ENCODE measurements around the gene LRP1.
"Not testable (repeated sequence)": the region's sequence is repeated elsewhere in the genome, so short reads cannot be mapped to it uniquely, and the experiment has no call there.

LRP1 gene

DNA sequence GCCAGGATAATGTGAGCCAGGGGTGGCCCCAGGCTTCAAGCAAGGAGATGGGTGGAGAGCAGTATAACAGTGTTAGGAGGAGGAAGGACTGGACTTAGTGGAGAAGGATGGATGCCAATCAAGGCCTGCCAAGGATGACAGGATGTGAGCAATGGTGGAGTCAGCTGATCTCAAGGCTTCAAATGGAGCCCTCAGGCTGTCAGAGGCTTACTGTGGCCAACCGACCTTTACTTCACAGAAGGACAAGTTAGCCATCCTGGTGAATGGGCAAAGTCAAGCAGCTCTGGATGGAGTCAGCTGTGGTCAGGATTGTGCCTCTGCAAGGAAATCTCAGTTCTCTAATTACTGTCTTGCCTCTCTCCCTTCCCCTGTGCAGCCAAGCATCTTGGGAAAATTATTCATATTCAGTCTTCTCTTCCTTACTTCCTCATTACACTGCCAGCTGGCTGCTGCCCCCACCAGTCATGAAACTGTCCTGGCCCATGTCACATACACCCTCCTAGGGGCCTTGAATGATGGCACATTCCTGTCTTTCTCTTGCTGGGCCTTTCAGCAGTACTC, 9.5 kb upstream of the LRP1 start:
- DNase-seq (ENCODE audit: insufficient read length, low spot score) = no peak

DNA sequence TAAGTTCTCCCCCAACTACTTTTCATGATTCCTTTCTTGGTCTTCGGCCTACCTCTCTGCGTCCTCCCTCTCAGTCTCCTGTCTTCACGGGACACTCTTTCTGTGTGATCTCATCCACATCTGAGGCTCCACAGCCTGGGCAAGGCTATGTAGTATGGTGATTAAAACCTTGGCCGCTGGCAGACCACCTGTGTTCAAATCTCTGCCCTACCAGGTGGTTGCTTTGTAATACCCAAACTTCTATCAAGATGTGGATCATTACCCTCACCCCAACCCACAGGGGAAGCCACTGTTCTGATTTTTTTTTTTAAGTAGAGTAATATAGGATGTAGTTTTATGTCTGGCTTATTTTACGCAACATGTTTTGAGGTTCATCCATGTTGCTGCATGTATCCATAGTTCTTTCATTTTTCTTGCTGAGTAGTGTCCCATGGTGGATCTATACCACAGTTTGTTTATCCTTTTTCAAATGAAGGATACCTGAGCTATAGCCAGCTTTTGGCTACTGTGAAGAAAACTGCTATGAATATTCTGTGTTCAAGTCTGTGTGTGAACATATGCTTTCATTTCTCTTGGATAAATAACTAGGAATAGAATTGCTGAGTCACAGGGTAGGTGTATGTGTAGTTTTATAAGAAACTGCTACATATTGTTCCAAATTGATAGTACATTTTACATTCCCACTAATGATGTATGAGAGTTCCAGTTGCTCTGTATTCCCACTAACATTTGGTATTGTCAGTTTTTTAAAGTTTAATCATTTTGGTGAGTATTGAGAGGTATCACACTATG, 8.8 kb upstream of the LRP1 start:
- DNase-seq (ENCODE audit: insufficient read length, low spot score) (no peak), FAIRE-seq (no peak)
- TF ChIP-seq, protein P1, sequence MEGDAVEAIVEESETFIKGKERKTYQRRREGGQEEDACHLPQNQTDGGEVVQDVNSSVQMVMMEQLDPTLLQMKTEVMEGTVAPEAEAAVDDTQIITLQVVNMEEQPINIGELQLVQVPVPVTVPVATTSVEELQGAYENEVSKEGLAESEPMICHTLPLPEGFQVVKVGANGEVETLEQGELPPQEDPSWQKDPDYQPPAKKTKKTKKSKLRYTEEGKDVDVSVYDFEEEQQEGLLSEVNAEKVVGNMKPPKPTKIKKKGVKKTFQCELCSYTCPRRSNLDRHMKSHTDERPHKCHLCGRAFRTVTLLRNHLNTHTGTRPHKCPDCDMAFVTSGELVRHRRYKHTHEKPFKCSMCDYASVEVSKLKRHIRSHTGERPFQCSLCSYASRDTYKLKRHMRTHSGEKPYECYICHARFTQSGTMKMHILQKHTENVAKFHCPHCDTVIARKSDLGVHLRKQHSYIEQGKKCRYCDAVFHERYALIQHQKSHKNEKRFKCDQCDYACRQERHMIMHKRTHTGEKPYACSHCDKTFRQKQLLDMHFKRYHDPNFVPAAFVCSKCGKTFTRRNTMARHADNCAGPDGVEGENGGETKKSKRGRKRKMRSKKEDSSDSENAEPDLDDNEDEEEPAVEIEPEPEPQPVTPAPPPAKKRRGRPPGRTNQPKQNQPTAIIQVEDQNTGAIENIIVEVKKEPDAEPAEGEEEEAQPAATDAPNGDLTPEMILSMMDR (IDR thresholded peaks at IDR 0.05; ENCODE audit: insufficient read depth, missing control alignments) = no peak

More for the DNA sequence above, 9.5 kb upstream of the LRP1 start:
- FAIRE-seq = no peak
- TF ChIP-seq, protein P1 (IDR thresholded peaks at IDR 0.05; ENCODE audit: insufficient read depth, missing control alignments) = no peak

DNA sequence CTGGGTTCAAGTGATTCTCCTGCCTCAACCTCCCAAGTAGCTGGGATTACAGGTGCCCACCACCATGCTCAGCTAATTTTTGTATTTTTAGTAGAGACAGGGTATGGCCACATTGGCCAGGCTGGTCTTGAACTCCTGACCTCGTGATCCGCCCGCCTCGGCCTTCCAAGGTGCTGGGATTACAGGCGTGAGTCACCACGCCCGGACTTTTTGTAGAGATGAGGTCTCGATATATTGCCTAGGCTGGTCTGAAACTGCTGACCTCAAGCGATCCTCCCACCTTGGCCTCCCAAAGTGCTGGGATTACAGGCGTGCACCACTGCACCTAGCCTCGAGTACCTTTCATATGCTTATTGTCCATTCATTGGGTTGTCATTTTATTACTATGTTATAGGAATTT, 7.6 kb upstream of the LRP1 start:
- not testable (repeated sequence) for FAIRE-seq; DNase-seq (ENCODE audit: insufficient read length, low spot score)

DNA sequence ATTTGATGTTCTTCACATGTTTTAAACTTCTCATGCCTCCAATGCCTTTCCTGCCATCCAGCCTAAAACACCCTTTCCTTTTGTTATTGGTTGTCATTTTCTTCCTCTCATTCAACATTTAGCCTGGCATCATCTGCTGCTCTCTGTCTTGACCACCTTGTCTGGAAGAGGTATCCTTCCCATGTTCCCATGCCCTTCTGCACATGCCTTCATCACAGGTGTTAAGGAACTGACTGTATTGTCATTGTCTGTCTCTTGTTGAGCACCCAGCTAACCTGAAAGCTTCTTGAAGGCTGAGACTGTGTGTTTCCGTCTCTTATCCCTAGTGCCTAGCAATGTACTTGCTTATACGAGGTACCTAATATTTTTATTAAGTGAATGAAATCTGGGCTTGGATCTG, 4.5 kb upstream of the LRP1 start:
- no peak for DNase-seq (ENCODE audit: insufficient read length, low spot score)
- no peak for FAIRE-seq
- TF ChIP-seq, protein P1 (IDR thresholded peaks at IDR 0.05; ENCODE audit: insufficient read depth, missing control alignments) = no peak

DNA sequence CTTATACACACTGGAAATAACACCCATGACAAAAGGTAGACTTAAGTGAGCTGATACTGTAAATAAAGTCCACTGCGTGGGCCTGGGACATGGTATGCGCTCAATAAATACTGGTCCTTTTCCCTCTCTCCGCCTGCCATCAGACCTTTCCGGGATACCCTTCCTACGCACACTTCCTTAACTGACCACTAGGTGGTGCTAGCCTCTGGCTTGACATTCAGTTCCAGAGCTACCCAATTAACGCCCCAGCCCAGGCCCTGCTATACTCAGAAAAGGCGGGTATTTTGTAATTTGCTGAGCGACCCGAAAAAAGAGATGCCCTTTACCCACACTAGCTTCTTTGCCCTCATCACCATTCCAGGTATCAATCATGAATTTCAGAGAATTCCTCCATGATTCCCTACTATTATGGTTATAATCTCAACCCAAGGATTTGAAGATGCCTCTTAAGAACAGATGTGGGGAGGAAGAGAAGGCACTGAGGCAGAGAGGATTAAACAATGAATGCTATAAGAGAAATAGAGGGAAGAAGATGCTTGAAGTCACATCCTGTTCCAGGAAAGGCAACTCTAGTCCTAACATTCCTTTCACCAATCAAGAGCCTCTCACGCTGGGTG, 3.9 kb upstream of the LRP1 start:
- DNase-seq (ENCODE audit: insufficient read length, low spot score) (peak; percentile 38), FAIRE-seq (no peak)
- TF ChIP-seq, protein P1 (IDR thresholded peaks at IDR 0.05; ENCODE audit: insufficient read depth, missing control alignments) = peak; percentile 86

DNA sequence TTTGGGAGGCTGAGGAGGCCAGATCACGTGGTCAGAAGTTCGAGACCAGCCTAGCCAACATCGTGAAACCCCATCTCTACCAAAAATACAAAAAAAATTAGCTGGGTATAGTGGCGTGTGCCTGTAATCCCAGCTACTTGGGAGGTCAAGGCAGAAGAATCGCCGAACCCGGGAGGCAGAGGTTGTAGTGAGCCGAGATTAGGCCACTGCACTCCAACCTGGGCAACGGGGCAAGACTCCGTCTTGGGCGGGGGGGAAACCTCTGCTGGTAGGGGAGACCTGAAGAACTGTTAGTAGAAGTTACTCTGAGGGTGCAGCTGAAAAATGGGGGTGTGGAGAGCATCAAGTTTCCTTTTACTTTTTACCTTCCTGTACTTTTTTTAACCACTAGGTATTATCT, 2.2 kb upstream of the LRP1 start:
- no peak for DNase-seq (ENCODE audit: insufficient read length, low spot score)
- FAIRE-seq = no peak
- TF ChIP-seq, protein P1 (IDR thresholded peaks at IDR 0.05; ENCODE audit: insufficient read depth, missing control alignments) = no peak

DNA sequence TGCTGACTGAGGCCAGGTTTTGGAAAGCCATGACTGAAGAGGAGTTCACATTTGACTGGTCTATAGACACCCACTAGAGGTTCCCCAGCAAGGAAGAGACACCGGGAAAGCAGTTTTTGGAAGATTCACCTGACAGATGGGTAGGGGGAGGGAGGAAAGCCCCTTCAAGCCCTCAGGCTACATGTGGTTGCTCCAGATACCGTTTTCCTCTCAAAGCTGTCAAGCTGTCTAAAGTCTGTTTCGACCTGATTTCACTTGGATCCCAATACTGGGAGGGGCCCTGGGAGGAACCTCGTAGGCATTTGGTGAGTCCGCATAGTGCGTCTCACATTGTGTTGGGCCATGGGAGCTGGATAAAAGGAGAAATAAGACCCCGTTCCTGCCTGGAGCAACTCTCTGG, 1.7 kb upstream of the LRP1 start:
- no peak for FAIRE-seq
- TF ChIP-seq, protein P1 (IDR thresholded peaks at IDR 0.05; ENCODE audit: insufficient read depth, missing control alignments) = no peak

More for the DNA sequence above, 1.7 kb upstream of the LRP1 start:
- no peak for DNase-seq (ENCODE audit: insufficient read length, low spot score)

All from D721Med (cell line).